OCI-LY1 (cell line): ENCODE data around the gene IRF5.
A peak's percentile ranks its signal among the peaks of the same experiment; 100 is the strongest.

Experiments used
- H2AFZ ChIP-seq: fragments of 200-600 bp; sonication (generic), shearing (Covaris generic); 2 replicates; pipeline ENCODE4 v1.6.0; 2014; ENCODE audit warnings: antibody characterized with exemption, mild to moderate bottlenecking, low read length
- H3F3A ChIP-seq: fragments of 200-600 bp; sonication (generic), shearing (Covaris generic); 2 replicates; pipeline ENCODE4 v1.6.0; 2014; ENCODE audit warnings: mild to moderate bottlenecking, antibody characterized with exemption, low read length, moderate library complexity; ENCODE audit not compliant: insufficient read depth
- H3K27ac ChIP-seq: fragments of 200-600 bp; sonication (generic); 2 replicates; pipeline ENCODE4 v1.5.1; 2014; ENCODE audit warnings: low read length, mixed run types, mild to moderate bottlenecking, low read depth; ENCODE audit not compliant: poor library complexity, severe bottlenecking
- H3K27me3 ChIP-seq: fragments of 200-600 bp; sonication (generic); 2 replicates; pipeline ENCODE4 v1.6.0; 2014; ENCODE audit warnings: antibody characterized with exemption, mild to moderate bottlenecking, low read length, moderate library complexity; ENCODE audit not compliant: insufficient read depth
- H3K36me3 ChIP-seq: fragments of 200-600 bp; sonication (generic); 2 replicates; pipeline ENCODE4 v1.6.1; 2014; ENCODE audit warnings: mild to moderate bottlenecking, antibody characterized with exemption, low read length, moderate library complexity, mixed read lengths; ENCODE audit not compliant: insufficient read depth
- H3K4me1 ChIP-seq: fragments of 200-600 bp; sonication (generic); 2 replicates; pipeline ENCODE4 v1.5.1; 2014; ENCODE audit warnings: mild to moderate bottlenecking, low read length, moderate library complexity; ENCODE audit not compliant: insufficient read depth, severe bottlenecking
- H3K4me2 ChIP-seq: fragments of 200-600 bp; sonication (generic), shearing (Covaris generic); 2 replicates; pipeline ENCODE4 v1.6.1; 2014; ENCODE audit warnings: low read length
- H3K4me3 ChIP-seq: fragments of 200-600 bp; sonication (generic); 2 replicates; pipeline ENCODE4 v1.5.1; 2014; ENCODE audit warnings: low read length, low read depth, mild to moderate bottlenecking, mixed read lengths; ENCODE audit not compliant: poor library complexity, severe bottlenecking
- H3K79me2 ChIP-seq: fragments of 200-600 bp; shearing (Covaris generic); 2 replicates; pipeline ENCODE4 v1.6.1; 2016; ENCODE audit warnings: mixed run types, low read length, mixed read lengths; ENCODE audit not compliant: insufficient read depth
- H3K9ac ChIP-seq: fragments of 200-600 bp; sonication (generic), shearing (Covaris generic); 2 replicates; pipeline ENCODE4 v1.6.1; 2014; ENCODE audit warnings: mild to moderate bottlenecking, low read length, mixed read lengths
- H3K9me2 ChIP-seq: fragments of 200-600 bp; sonication (generic), shearing (Covaris generic); 2 replicates; pipeline ENCODE4 v1.6.1; 2014; ENCODE audit warnings: low read depth, mild to moderate bottlenecking, low read length, mixed read lengths
- H3K9me3 ChIP-seq: fragments of 200-600 bp; shearing (Covaris generic); 2 replicates; pipeline ENCODE4 v1.6.1; 2014; ENCODE audit warnings: low read length, mixed read lengths
- H4K20me1 ChIP-seq: fragments of 200-600 bp; sonication (generic), shearing (Covaris generic); 2 replicates; pipeline ENCODE4 v1.6.0; 2016; ENCODE audit warnings: mild to moderate bottlenecking, low read length; ENCODE audit not compliant: insufficient read depth
- EZH2 ChIP-seq: fragments of 200-600 bp; sonication (generic), shearing (Covaris generic); IDR thresholded peaks from 2 replicates; pipeline ENCODE4 v1.8.0; 2017; ENCODE audit warnings: borderline replicate concordance, mixed run types, mild to moderate bottlenecking, antibody characterized with exemption, low read length, moderate library complexity, mixed read lengths
- TF ChIP-seq, protein P1 (sequence below): fragments of 200-600 bp; sonication (generic), shearing (Covaris generic); IDR thresholded peaks from 2 replicates; pipeline ENCODE4 v1.5.1; 2017; ENCODE audit warnings: mild to moderate bottlenecking, antibody characterized with exemption, low read length, moderate library complexity, mixed read lengths

The IRF5 gene

DNA sequence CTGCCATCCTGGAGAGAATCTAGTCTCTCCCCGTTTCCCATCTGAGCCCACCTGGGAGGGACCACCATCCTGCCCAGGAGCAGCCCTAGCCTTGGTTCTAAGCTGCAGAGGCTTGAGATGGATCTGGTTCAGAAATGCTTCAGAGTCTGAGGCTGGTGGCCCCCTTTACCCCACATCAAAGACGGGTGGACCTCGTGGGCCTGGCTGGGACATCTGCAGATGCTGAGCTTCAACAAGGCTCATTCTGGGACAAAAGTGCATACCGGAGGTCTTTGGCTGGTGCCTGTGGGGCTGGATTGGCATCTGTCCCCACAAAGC is 4.9 kb upstream of the IRF5 start:
- TF ChIP-seq EZH2: no peak
- TF ChIP-seq, protein P1, sequence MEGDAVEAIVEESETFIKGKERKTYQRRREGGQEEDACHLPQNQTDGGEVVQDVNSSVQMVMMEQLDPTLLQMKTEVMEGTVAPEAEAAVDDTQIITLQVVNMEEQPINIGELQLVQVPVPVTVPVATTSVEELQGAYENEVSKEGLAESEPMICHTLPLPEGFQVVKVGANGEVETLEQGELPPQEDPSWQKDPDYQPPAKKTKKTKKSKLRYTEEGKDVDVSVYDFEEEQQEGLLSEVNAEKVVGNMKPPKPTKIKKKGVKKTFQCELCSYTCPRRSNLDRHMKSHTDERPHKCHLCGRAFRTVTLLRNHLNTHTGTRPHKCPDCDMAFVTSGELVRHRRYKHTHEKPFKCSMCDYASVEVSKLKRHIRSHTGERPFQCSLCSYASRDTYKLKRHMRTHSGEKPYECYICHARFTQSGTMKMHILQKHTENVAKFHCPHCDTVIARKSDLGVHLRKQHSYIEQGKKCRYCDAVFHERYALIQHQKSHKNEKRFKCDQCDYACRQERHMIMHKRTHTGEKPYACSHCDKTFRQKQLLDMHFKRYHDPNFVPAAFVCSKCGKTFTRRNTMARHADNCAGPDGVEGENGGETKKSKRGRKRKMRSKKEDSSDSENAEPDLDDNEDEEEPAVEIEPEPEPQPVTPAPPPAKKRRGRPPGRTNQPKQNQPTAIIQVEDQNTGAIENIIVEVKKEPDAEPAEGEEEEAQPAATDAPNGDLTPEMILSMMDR: no peak
- no peaks in the 10 kb centered on the region for H3K9me2 ChIP-seq
- H3K4me2 ChIP-seq: peak overlapping the region; percentile 12; the same call in 1 of the 2 replicates
- no peaks in the 10 kb centered on the region for H4K20me1 ChIP-seq
- no peaks in the 10 kb centered on the region for H3K79me2 ChIP-seq
- H3F3A ChIP-seq: no peaks in the 10 kb centered on the region
- H3K9ac ChIP-seq: no peak overlapping the region
- H2AFZ ChIP-seq: no peak overlapping the region
- peaks cover 14% of the 10 kb centered on the region for H3K4me1 ChIP-seq
- H3K27me3 ChIP-seq: peaks cover 21% of the 10 kb centered on the region; the same call in 1 of the 2 replicates
- H3K27ac ChIP-seq: no peak overlapping the region
- H3K4me3 ChIP-seq: no peak overlapping the region
- H3K36me3 ChIP-seq: no peaks in the 10 kb centered on the region
- H3K9me3 ChIP-seq: no peaks in the 10 kb centered on the region

DNA sequence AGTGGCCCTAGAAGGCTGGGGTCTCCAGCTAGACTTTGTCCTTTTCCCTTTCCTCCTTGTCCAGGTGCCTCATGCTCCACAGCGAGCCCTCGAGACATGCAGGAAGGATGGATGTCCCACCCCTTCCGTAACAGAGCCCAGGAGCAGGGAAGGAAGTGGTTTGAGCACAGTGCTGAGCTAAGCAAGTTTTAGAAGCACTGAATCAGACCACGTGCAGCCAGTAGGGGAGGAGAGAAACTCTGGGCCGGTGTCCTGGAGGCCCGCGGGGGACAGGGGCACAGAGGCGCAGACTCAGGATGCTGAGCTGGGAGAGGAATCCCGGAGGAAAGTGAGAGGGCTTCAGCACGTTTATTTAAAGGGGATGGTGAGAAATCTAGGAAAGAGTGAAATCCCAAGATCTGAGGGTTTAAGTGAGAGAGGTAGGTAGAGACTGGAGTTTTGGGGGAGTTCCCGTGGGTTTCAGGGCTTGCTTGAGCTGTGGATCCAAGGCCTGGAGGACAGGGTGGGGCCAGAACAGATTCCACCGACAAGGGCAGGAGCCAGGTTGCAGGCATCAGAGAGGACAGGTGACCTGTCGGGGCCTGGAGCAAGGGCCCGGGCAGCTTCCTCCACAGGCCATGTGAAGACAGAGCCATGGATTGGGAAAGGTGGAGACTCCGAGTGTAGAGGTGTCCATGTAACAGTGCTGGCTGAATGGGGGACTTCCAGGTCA is 4.4 kb upstream of the IRF5 start:
- H4K20me1 ChIP-seq: no peaks in the 10 kb centered on the region
- peaks cover 21% of the 10 kb centered on the region; the same call in 1 of the 2 replicates for H3K27me3 ChIP-seq
- no peak overlapping the region for H3K27ac ChIP-seq
- H3K79me2 ChIP-seq: no peaks in the 10 kb centered on the region
- no peaks in the 10 kb centered on the region for H3K36me3 ChIP-seq
- H3F3A ChIP-seq: no peaks in the 10 kb centered on the region
- no peak overlapping the region for H3K9ac ChIP-seq
- TF ChIP-seq, protein P1: no peak
- no peak for TF ChIP-seq EZH2
- no peak overlapping the region for H2AFZ ChIP-seq
- peaks cover 18% of the 10 kb centered on the region for H3K4me1 ChIP-seq
- no peaks in the 10 kb centered on the region for H3K9me2 ChIP-seq
- peak overlapping the region; percentile 12; the same call in 1 of the 2 replicates for H3K4me2 ChIP-seq
- no peaks in the 10 kb centered on the region for H3K9me3 ChIP-seq
- H3K4me3 ChIP-seq: no peak overlapping the region

DNA sequence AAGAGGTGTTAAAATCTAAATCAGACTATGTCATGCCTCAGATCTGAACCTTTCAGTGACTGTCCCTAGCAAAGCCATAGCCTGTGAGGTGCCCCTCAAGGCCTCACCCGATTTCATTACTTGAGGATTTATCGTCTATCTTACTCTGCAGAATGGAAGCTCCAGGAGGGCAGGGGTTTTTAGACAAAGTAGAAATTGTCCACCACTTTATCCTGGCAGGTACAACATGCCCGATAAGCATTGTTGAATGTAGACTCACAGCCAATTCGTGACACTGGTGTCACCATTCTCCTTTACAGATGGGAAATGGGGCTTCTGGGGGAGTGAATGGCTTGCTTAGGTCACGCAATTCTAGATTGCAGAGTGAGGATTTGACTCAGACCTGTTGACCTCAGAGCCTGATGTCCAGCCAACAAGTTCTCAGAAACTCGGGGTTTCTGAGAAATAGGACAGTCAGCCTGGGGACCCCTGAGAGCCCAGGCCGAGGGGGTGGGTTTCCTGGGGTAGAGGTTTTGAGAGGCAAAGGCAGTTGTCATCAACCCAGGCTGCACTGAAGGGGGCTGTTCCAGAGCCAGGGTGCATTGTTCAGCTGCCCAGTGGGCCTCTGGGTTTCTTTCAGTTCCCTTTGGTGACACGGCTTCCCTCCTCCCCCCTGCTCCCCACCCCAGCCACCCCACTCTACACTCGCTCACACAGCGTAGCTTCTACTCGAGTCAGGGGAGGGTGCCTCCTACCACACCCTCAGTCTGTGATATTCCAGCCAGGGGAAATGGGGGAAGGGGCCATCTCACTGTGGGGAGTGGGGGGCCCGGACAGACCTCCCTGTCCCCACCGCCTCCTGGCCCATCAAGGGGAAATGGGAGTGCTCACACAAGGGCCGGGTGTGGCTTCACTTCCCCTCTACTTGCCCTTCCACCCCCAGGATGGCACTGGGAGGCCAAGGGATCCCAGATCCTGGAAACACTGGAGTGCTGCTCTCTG is 3.1 kb upstream of the IRF5 start:
- no peaks in the 10 kb centered on the region for H3K9me3 ChIP-seq
- H3K4me3 ChIP-seq: no peak overlapping the region
- peaks cover 19% of the 10 kb centered on the region; the same call in 1 of the 2 replicates for H3K27me3 ChIP-seq
- no peak overlapping the region for H3K9ac ChIP-seq
- H4K20me1 ChIP-seq: no peaks in the 10 kb centered on the region
- H3K27ac ChIP-seq: no peak overlapping the region
- H3F3A ChIP-seq: no peaks in the 10 kb centered on the region
- H3K4me2 ChIP-seq: no peak overlapping the region
- H3K36me3 ChIP-seq: no peaks in the 10 kb centered on the region
- H2AFZ ChIP-seq: no peak overlapping the region
- TF ChIP-seq EZH2: no peak
- H3K9me2 ChIP-seq: no peaks in the 10 kb centered on the region
- peaks cover 30% of the 10 kb centered on the region for H3K4me1 ChIP-seq
- H3K79me2 ChIP-seq: no peaks in the 10 kb centered on the region
